ENCODE results near the gene KLB.

DNA sequence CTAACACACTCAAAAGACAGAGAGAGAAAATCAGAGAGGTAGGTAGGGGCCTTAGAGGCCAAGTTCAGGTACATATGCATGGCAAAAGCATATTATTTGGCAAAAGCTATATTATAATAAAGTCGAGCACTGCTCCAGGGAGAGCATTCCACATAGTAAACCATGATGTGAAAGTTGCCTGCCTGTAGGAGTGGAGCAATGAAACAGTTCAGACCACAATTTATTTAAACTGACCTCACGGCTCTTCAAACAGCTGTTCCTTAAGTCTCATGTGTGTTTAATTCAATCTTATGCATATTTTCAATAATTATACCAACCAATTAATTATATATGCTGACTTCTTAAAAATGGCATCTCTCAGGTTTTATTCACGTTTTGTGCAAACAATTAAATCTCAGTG, 43.9 kb upstream of the KLB start:
- TF ChIP-seq, protein P1, sequence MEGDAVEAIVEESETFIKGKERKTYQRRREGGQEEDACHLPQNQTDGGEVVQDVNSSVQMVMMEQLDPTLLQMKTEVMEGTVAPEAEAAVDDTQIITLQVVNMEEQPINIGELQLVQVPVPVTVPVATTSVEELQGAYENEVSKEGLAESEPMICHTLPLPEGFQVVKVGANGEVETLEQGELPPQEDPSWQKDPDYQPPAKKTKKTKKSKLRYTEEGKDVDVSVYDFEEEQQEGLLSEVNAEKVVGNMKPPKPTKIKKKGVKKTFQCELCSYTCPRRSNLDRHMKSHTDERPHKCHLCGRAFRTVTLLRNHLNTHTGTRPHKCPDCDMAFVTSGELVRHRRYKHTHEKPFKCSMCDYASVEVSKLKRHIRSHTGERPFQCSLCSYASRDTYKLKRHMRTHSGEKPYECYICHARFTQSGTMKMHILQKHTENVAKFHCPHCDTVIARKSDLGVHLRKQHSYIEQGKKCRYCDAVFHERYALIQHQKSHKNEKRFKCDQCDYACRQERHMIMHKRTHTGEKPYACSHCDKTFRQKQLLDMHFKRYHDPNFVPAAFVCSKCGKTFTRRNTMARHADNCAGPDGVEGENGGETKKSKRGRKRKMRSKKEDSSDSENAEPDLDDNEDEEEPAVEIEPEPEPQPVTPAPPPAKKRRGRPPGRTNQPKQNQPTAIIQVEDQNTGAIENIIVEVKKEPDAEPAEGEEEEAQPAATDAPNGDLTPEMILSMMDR (IDR thresholded peaks at IDR 0.05), result no peak
- TF ChIP-seq EZH2 (IDR thresholded peaks at IDR 0.05; ENCODE audit: borderline replicate concordance, insufficient read depth, low read depth, low read length, poor library complexity, severe bottlenecking), result no peak

Measured in B cell (primary cell).